CD4-positive, alpha-beta T cell (primary cell): Measurements from ENCODE around the gene SYCP2. TPM values are rescaled to one million over a fixed set of nuclear protein-coding genes. Genes with fewer than 3 reads are reported as not detected.

Experiments
- ATAC-seq: fragments of 200-7000 bp; cut with Tn5 transposase; one replicate; pipeline ENCODE4 v1.10.0; 2022; ENCODE audit warnings: mild to moderate bottlenecking; ENCODE audit not compliant: poor library complexity
- CTCF ChIA-PET: fragments of 350-600 bp; sonication (Branson Sonifier 250); formaldehyde crosslinking; loops from one replicate; lab custom pipeline; 2021; ENCODE audit warnings: antibody characterized with exemption, inconsistent platforms; lab: Charles Lee
- POLR2A ChIA-PET: fragments of 350-600 bp; sonication (Branson Sonifier 250); formaldehyde crosslinking; loops from one replicate; lab custom pipeline; 2021; ENCODE audit warnings: antibody characterized with exemption, inconsistent platforms; lab: Charles Lee
- DNase-seq, 14 experiments: peaks; one replicate each; pipeline ENCODE4 v3.0.0-alpha.2; 2013 to 2020; ENCODE audit warnings: mixed read lengths in 2 of 14
- H3K27ac ChIP-seq, 2 donors: one replicate each; pipeline versions ENCODE4 v1.5.1 to v1.7.0; 2013; ENCODE audit warnings: low read length in 2 of 2, low read depth in 1 of 2, mild to moderate bottlenecking in 1 of 2
- H3K27me3 ChIP-seq, 2 experiments: 1 replicate in 1 of 2; 2 replicates in 1 of 2; pipeline versions ENCODE4 v1.6.1 to v1.7.0; 2013; ENCODE audit warnings: low read length in 2 of 2, control low read depth in 1 of 2, mild to moderate bottlenecking in 1 of 2, moderate library complexity in 1 of 2; ENCODE audit not compliant: insufficient read depth in 2 of 2, control insufficient read depth in 1 of 2
- H3K36me3 ChIP-seq: one replicate; pipeline ENCODE4 v1.6.1; 2013; ENCODE audit warnings: low read length, control low read depth; ENCODE audit not compliant: insufficient read depth
- H3K4me1 ChIP-seq: one replicate; pipeline ENCODE4 v1.6.1; 2013; ENCODE audit warnings: low read length, control low read depth; ENCODE audit not compliant: insufficient read depth
- H3K4me3 ChIP-seq: one replicate; pipeline ENCODE4 v1.5.1; 2013; ENCODE audit warnings: mild to moderate bottlenecking, low read length, moderate library complexity
- H3K9me3 ChIP-seq, 2 experiments: 1 replicate in 1 of 2; 2 replicates in 1 of 2; pipeline versions ENCODE4 v1.6.1 to v1.7.0; 2013; ENCODE audit warnings: low read length in 2 of 2, mild to moderate bottlenecking in 2 of 2, control low read depth in 1 of 2, moderate library complexity in 1 of 2; ENCODE audit not compliant: control insufficient read depth in 1 of 2, insufficient read depth in 1 of 2
- H3K27ac Mint-ChIP-seq: one replicate; pipeline ENCODE4 v1.8.0; 2020; ENCODE audit warnings: mixed read lengths
- H3K27me3 Mint-ChIP-seq: one replicate; pipeline ENCODE4 v1.8.0; 2021; ENCODE audit warnings: mixed read lengths
- H3K36me3 Mint-ChIP-seq: one replicate; pipeline ENCODE4 v1.8.0; 2021; ENCODE audit warnings: low read depth, mixed read lengths
- H3K4me1 Mint-ChIP-seq: one replicate; pipeline ENCODE4 v1.8.0; 2021; ENCODE audit warnings: low read depth, mixed read lengths
- H3K4me3 Mint-ChIP-seq: one replicate; pipeline ENCODE4 v1.8.0; 2020; ENCODE audit warnings: mild to moderate bottlenecking, mixed read lengths
- H3K9me3 Mint-ChIP-seq: one replicate; pipeline ENCODE4 v1.8.0; 2020; ENCODE audit warnings: mixed read lengths
- CTCF ChIP-seq: fragments of 200-600 bp; IDR thresholded peaks from one replicate; pipeline ENCODE4 v1.8.0; 2022; ENCODE audit warnings: antibody characterized with exemption, mild to moderate bottlenecking
- intact Hi-C, 2 experiments: fragments of 100-400 bp; cut with DNase I in 1 of 2; cut with micrococcal nuclease in 1 of 2; formaldehyde crosslinking; loops; one replicate each; pipeline versions ENCODE4 v1.15.1 to v1.9.0; 2023 to 2025; cut with DNase I, micrococcal nuclease
- total RNA-seq, 174 experiments: library from RNA in 2 of 174; stranded (reverse) in 2 of 174; gene quantifications; one replicate each; pipeline ENCODE4 v1.2.3 and lab custom pipeline; 2021 to 2026

The SYCP2 gene
- total RNA-seq, 2 experiments from 2014 or later, result 4.4 to 4.6 TPM

GRCh38 chr20:59830665-59831023 is 102.8 kb downstream of the SYCP2 start:
- Histone ChIP-seq H3K4me3 (no peak overlapping the region), H3K36me3 (no peaks in the 10 kb centered on the region), H3K4me1 (no peaks in the 10 kb centered on the region), H3K9me3 (peaks cover 0 to 7% of the 10 kb centered on the region in 2 experiments), H3K27ac (no peak overlapping the region), H3K27me3 (peaks cover under 1 to 15% of the 10 kb centered on the region in 2 experiments)
- POLR2A ChIA-PET, result no interaction called here
- no peak overlapping the region for H3K4me3 Mint-ChIP-seq
- H3K36me3 Mint-ChIP-seq, result no peaks in the 10 kb centered on the region
- H3K27ac Mint-ChIP-seq, result no peak overlapping the region
- intact Hi-C loops, result no loop called here
- no peaks in the 10 kb centered on the region for H3K9me3 Mint-ChIP-seq
- TF ChIP-seq CTCF, result no peak
- peaks cover 40% of the 10 kb centered on the region for H3K27me3 Mint-ChIP-seq
- H3K4me1 Mint-ChIP-seq, result no peaks in the 10 kb centered on the region
- CTCF ChIA-PET, result no interaction called here
- DNase-seq, result no peak
- ATAC-seq, result no peak

- peaks cover 0 to 9% of the 10 kb centered on the region in 2 experiments for H3K27me3 ChIP-seq
- H3K4me1 Mint-ChIP-seq, result no peaks in the 10 kb centered on the region
- no peak overlapping the region for H3K4me3 Mint-ChIP-seq
- no peaks in the 10 kb centered on the region for H3K36me3 Mint-ChIP-seq
- no peak overlapping the region for H3K27ac Mint-ChIP-seq
- H3K27ac ChIP-seq, result no peak overlapping the region
- DNase-seq, result no peak
- ChIA-PET POLR2A (no interaction called here), CTCF (no interaction called here)
- H3K4me3 ChIP-seq, result no peak overlapping the region
- H3K36me3 ChIP-seq, result no peaks in the 10 kb centered on the region
- intact Hi-C loops, result no loop called here
- ATAC-seq, result no peak
- peaks cover 0 to 7% of the 10 kb centered on the region in 2 experiments for H3K9me3 ChIP-seq
- no peak for TF ChIP-seq CTCF
- H3K4me1 ChIP-seq, result no peaks in the 10 kb centered on the region
- peaks cover 39% of the 10 kb centered on the region for H3K27me3 Mint-ChIP-seq
- H3K9me3 Mint-ChIP-seq, result no peaks in the 10 kb centered on the region
Observed at GRCh38 chr20:59829786-59830664, 103.4 kb downstream of the SYCP2 start.

GRCh38 chr20:59829054-59829785 is 104.2 kb downstream of the SYCP2 start:
- Histone ChIP-seq H3K36me3 (no peaks in the 10 kb centered on the region), H3K27me3 (peaks cover 0 to 5% of the 10 kb centered on the region in 2 experiments), H3K4me3 (no peak overlapping the region), H3K9me3 (peaks cover 0 to 7% of the 10 kb centered on the region in 2 experiments), H3K4me1 (no peaks in the 10 kb centered on the region), H3K27ac (no peak overlapping the region)
- Mint-ChIP-seq H3K27ac (no peak overlapping the region), H3K4me3 (no peak overlapping the region), H3K36me3 (no peaks in the 10 kb centered on the region), H3K4me1 (no peaks in the 10 kb centered on the region), H3K9me3 (no peaks in the 10 kb centered on the region), H3K27me3 (peaks cover 31% of the 10 kb centered on the region)
- DNase-seq (no peak), ATAC-seq (no peak)
- no peak for TF ChIP-seq CTCF
- CTCF ChIA-PET, result no interaction called here
- intact Hi-C loops, result no loop called here
- POLR2A ChIA-PET, result no interaction called here
